ENCODE measurements around the gene PCCA. TPM values are rescaled to one million over a fixed set of nuclear protein-coding genes. Genes with fewer than 3 reads are reported as not detected.

The PCCA gene
- total and polyA plus RNA-seq, 4 donors = 8.3 to 71.8 (median 22.8) TPM

- Histone ChIP-seq H3K9ac (ENCODE audit: insufficient read depth in 1 of 2, low read length in 2 of 2) (no peak overlapping the region), H3K9me3 (ENCODE audit: control insufficient read depth in 4 of 4, insufficient read depth in 3 of 4, low read length in 3 of 4) (no peaks in the 10 kb centered on the region), H3K4me3 (no peak overlapping the region), H3K27ac (ENCODE audit: low read depth in 1 of 2, low read length in 1 of 2) (no peak overlapping the region), H3K4me1 (ENCODE audit: control insufficient read depth in 5 of 5, insufficient read depth in 5 of 5, low read length in 5 of 5) (peaks cover 0 to 12% (median 1%) of the 10 kb centered on the region in 5 donors), H3K27me3 (ENCODE audit: control insufficient read depth in 3 of 3, insufficient read depth in 3 of 3, low read length in 2 of 3) (no peaks in the 10 kb centered on the region), H3K36me3 (ENCODE audit: control insufficient read depth in 4 of 4, insufficient read depth in 4 of 4, low read length in 4 of 4) (no peaks in the 10 kb centered on the region)
- no peak for DNase-seq
- no peak for ATAC-seq (ENCODE audit: insufficient read depth, low FRiP score)
- TF ChIP-seq CTCF (IDR thresholded peaks at IDR 0.05; ENCODE audit: control extremely low read depth, extremely low read depth) = no peak
- WGBS, 2 donors = 54 to 68% methylated on average over 9 of the region's 9 CpGs
Observed at GRCh38 chr13:100506600-100507422, 417.9 kb downstream of the PCCA start.

- Histone ChIP-seq H3K9me3 (ENCODE audit: control insufficient read depth in 4 of 4, insufficient read depth in 3 of 4, low read length in 3 of 4) (no peaks in the 10 kb centered on the region), H3K27ac (ENCODE audit: low read depth in 1 of 2, low read length in 1 of 2) (no peak overlapping the region), H3K9ac (ENCODE audit: insufficient read depth in 1 of 2, low read length in 2 of 2) (no peak overlapping the region), H3K36me3 (ENCODE audit: control insufficient read depth in 4 of 4, insufficient read depth in 4 of 4, low read length in 4 of 4) (no peaks in the 10 kb centered on the region), H3K27me3 (ENCODE audit: control insufficient read depth in 3 of 3, insufficient read depth in 3 of 3, low read length in 2 of 3) (no peaks in the 10 kb centered on the region), H3K4me1 (ENCODE audit: control insufficient read depth in 5 of 5, insufficient read depth in 5 of 5, low read length in 5 of 5) (peaks cover 0 to 16% (median 1%) of the 10 kb centered on the region in 5 donors), H3K4me3 (no peak overlapping the region)
- 95% methylated on average over 6 of the region's 6 CpGs for WGBS, 2 donors
- DNase-seq = no peak
- no peak for ATAC-seq (ENCODE audit: insufficient read depth, low FRiP score)
- no peak for TF ChIP-seq CTCF (IDR thresholded peaks at IDR 0.05; ENCODE audit: control extremely low read depth, extremely low read depth)
Observed at GRCh38 chr13:100508455-100508854, 419.6 kb downstream of the PCCA start.

DNA sequence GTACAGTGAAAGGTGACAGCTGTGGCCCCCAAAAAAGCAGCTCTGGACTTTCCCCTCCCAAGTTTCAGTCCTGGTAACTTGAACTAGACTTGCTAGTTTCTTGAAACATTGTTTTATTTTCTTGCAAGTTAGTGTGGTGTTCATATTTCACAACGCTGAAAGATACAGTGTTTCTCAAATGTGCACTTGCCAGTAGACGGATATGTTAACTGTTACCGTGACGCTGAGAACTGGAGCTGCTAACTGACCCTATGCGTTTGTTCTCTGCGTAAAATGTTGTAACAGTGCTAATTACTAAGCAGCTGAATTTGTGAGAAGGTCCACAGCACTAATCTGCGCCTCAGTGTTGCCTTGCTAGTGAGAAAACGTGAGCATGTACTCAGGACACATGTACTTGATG is 420.1 kb downstream of the PCCA start:
- H3K4me1 ChIP-seq (ENCODE audit: control insufficient read depth in 5 of 5, insufficient read depth in 5 of 5, low read length in 5 of 5) = peaks cover 0 to 21% (median 1%) of the 10 kb centered on the region in 5 donors
- no peak for ATAC-seq (ENCODE audit: insufficient read depth, low FRiP score)
- H3K27ac ChIP-seq (ENCODE audit: low read depth in 1 of 2, low read length in 1 of 2) = no peak overlapping the region
- no peak overlapping the region for H3K9ac ChIP-seq (ENCODE audit: insufficient read depth in 1 of 2, low read length in 2 of 2)
- 75 to 92% methylated on average over 8 of the region's 8 CpGs for WGBS, 2 donors
- DNase-seq = no peak
- no peaks in the 10 kb centered on the region for H3K27me3 ChIP-seq (ENCODE audit: control insufficient read depth in 3 of 3, insufficient read depth in 3 of 3, low read length in 2 of 3)
- H3K4me3 ChIP-seq = no peak overlapping the region
- no peaks in the 10 kb centered on the region for H3K36me3 ChIP-seq (ENCODE audit: control insufficient read depth in 4 of 4, insufficient read depth in 4 of 4, low read length in 4 of 4)
- H3K9me3 ChIP-seq (ENCODE audit: control insufficient read depth in 4 of 4, insufficient read depth in 3 of 4, low read length in 3 of 4) = no peaks in the 10 kb centered on the region
- no peak for TF ChIP-seq CTCF (IDR thresholded peaks at IDR 0.05; ENCODE audit: control extremely low read depth, extremely low read depth)

Measured in lung (tissue), 12 donors.